SW 1271 (cell line): ENCODE results near the gene PCDHA7.
"Not testable (repeated sequence)": the region's sequence is repeated elsewhere in the genome, so short reads cannot be mapped to it uniquely, and the experiment has no call there.

ENCODE experiments used
- DNase-seq, 2 experiments: peaks; one replicate each; lab custom pipeline; 2025; lab: John Stamatoyannopoulos, UW

The PCDHA7 gene

DNA sequence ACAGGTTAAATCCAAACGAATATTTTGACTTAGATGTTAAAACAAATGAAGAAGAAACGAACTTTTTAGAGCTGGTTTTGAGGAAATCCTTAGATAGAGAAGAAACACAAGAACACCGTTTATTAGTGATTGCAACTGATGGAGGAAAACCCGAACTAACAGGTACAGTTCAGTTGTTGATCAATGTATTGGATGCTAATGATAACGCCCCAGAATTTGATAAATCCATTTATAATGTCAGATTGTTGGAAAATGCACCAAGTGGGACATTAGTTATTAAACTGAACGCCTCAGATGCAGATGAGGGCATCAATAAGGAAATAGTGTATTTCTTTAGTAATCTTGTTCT, 11.8 kb upstream of the PCDHA7 start:
- DNase-seq: no peak

DNA sequence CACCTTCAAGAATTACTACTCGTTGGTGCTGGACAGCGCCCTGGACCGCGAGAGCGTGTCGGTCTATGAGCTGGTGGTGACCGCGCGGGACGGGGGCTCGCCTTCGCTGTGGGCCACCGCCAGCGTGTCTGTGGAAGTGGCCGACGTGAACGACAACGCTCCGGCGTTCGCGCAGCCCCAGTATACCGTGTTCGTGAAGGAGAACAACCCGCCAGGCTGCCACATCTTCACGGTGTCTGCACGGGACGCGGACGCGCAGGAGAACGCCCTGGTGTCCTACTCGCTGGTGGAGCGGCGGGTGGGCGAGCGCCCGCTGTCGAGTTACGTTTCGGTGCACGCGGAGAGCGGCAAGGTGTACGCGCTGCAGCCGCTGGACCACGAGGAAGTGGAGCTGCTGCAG, 11.1 kb upstream of the PCDHA7 start:
- DNase-seq: not testable (repeated sequence)

DNA sequence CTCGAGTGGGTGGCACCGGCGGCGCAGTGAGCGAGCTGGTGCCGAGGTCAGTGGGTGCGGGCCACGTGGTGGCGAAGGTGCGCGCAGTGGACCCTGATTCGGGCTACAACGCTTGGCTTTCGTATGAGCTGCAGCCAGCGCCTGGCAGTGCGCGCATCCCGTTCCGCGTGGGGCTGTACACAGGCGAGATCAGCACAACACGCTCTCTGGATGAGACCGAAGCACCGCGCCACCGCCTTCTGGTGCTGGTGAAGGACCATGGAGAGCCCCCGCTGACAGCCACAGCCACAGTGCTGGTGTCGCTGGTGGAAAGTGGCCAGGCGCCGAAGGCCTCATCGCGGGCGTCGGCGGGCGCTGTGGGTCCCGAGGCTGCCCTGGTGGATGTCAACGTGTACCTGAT, 10.6 kb upstream of the PCDHA7 start:
- DNase-seq: no peak

DNA sequence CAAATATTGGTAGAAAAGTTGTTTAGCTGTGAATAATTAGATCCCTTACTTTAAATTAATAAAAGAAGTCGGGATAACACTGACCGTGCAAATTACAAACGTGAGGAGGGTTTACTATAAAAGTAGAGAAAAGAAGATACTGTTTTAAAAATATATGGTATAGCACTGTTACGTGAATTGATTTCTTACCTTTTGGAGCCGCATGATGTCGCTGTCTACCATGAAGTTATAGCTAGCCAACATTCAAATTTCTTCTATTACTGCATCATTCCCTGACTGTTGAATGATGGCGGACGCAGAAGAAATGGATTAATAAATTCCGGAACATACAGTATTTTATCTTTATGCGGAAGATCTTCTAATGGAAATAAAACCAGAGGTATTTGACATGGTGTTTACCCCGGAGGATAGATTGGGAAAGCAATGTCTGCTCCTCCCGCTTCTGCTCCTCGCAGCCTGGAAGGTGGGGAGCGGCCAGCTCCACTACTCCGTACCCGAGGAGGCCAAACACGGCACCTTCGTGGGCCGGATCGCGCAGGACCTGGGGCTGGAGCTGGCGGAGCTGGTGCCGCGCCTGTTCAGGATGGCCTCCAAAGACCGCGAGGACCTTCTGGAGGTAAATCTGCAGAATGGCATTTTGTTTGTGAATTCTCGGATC, 6.2 kb upstream of the PCDHA7 start, which contains the start of gene PCDHA6:
Gene PCDHA6, plus strand, starts transcription at position 257 of the 658 bp plus-strand sequence. Its CDS starts 132 bp downstream, at position 389.
- no peak for DNase-seq

DNA sequence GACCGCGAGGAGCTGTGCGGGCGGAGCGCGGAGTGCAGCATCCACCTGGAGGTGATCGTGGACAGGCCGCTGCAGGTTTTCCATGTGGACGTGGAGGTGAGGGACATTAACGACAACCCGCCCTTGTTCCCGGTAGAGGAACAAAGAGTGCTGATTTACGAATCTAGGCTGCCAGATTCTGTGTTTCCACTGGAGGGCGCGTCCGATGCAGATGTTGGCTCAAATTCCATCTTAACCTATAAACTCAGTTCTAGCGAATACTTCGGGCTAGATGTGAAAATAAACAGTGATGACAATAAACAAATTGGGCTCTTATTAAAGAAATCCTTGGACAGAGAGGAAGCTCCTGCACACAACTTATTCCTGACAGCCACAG, 5.7 kb upstream of the PCDHA7 start:
- no peak for DNase-seq

DNA sequence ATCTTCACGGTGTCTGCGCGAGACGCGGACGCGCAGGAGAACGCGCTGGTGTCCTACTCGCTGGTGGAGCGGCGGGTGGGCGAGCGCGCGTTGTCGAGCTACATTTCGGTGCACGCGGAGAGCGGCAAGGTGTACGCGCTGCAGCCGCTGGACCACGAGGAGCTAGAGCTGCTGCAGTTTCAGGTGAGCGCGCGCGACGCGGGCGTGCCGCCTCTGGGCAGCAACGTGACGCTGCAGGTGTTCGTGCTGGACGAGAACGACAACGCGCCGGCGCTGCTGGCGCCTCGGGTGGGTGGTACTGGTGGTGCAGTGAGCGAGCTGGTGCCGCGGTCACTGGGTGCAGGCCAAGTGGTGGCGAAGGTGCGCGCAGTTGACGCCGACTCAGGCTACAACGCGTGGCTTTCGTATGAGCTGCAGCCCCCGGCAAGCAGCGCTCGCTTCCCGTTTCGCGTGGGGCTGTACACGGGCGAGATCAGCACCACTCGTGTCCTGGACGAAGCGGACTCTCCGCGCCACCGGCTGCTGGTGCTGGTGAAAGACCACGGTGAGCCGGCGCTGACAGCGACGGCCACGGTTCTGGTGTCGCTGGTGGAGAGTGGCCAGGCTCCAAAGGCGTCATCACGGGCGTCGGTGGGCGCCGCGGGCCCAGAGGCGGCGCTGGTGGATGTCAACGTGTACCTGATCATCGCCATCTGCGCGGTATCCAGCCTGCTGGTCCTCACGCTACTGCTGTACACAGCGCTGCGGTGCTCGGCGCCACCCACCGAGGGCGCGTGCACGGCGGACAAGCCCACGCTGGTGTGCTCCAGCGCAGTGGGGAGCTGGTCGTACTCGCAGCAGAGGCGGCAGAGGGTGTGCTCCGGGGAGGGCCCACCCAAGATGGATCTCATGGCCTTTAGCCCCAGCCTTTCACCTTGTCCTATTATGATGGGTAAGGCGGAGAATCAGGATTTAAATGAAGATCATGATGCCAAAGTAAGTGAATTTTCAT, 4.3 kb upstream of the PCDHA7 start:
- not testable (repeated sequence) for DNase-seq

DNA sequence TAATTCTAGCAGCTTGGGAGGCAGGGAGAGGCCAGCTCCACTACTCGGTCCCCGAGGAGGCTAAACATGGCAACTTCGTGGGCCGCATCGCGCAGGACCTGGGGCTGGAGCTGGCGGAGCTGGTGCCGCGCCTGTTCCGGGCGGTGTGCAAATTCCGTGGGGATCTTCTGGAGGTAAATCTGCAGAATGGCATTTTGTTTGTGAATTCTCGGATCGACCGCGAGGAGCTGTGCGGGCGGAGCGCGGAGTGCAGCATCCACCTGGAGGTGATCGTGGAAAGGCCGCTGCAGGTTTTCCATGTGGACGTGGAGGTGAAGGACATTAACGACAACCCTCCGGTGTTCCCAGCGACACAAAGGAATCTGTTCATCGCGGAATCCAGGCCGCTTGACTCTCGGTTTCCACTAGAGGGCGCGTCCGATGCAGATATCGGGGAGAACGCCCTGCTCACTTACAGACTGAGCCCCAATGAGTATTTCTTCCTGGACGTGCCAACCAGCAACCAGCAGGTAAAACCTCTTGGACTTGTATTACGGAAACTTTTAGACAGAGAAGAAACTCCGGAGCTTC, 455 bp downstream of the PCDHA7 start:
- DNase-seq: not testable (repeated sequence)

DNA sequence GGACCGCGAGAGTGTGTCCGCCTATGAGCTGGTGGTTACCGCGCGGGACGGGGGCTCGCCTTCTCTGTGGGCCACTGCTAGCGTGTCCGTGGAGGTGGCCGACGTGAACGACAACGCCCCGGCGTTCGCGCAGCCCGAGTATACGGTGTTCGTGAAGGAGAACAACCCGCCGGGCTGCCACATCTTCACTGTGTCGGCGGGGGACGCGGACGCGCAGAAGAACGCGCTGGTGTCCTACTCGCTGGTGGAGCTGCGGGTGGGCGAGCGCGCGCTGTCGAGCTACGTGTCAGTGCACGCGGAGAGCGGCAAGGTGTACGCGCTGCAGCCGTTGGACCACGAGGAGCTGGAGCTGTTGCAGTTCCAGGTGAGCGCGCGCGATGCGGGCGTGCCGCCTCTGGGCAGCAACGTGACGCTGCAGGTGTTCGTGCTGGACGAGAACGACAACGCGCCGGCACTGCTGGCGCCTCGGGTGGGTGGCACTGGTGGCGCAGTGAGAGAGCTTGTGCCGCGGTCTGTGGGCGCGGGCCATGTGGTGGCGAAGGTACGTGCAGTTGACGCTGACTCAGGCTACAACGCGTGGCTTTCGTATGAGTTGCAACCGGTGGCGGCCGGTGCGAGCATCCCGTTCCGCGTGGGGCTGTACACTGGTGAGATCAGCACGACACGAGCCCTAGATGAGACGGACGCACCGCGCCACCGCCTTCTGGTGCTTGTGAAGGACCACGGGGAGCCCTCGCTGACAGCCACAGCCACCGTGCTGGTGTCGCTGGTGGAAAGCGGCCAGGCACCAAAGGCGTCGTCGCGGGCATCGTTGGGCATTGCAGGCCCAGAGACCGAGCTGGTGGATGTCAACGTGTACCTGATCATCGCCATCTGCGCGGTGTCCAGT, 1.8 kb downstream of the PCDHA7 start:
- no peak for DNase-seq

DNA sequence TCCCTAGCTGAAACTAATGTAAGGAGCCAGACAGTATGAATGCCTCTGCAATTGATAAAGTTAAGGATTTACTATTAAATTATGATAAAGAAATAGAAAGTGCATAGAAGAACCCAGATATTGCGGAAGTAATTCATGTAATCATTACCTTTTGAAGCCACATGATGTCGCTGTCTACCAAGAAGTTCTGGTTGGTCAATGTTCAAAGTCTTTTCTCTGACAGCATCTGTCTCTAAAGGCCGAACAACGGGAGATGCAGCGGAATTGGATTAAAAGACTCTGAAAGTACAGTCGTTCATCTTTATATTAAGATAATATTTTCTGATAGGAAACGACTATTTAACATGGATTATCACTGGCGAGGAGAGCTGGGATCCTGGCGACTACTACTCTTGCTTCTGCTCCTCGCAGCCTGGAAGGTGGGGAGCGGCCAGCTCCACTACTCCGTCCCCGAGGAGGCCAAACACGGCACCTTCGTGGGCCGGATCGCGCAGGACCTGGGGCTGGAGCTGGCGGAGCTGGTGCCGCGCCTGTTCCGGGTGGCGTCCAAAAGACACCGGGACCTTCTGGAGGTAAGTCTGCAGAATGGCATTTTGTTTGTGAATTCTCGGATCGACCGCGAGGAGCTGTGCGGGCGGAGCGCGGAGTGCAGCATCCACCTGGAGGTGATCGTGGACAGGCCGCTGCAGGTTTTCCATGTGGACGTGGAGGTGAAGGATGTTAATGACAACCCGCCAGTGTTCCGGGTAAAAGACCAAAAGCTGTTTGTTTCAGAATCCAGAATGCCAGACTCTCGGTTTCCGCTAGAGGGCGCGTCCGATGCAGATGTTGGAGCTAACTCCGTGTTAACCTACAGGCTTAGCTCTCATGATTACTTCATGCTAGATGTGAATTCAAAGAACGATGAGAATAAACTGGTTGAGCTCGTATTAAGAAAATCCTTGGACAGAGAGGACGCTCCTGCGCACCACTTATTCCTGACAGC, 7.2 kb downstream of the PCDHA7 start, which contains the start of gene PCDHA8:
Gene PCDHA8, plus strand, starts transcription at position 210 of the 985 bp plus-strand sequence. Its CDS starts 135 bp downstream, at position 345.
- peak in 1 of 2 experiments; percentile 27 for DNase-seq

DNA sequence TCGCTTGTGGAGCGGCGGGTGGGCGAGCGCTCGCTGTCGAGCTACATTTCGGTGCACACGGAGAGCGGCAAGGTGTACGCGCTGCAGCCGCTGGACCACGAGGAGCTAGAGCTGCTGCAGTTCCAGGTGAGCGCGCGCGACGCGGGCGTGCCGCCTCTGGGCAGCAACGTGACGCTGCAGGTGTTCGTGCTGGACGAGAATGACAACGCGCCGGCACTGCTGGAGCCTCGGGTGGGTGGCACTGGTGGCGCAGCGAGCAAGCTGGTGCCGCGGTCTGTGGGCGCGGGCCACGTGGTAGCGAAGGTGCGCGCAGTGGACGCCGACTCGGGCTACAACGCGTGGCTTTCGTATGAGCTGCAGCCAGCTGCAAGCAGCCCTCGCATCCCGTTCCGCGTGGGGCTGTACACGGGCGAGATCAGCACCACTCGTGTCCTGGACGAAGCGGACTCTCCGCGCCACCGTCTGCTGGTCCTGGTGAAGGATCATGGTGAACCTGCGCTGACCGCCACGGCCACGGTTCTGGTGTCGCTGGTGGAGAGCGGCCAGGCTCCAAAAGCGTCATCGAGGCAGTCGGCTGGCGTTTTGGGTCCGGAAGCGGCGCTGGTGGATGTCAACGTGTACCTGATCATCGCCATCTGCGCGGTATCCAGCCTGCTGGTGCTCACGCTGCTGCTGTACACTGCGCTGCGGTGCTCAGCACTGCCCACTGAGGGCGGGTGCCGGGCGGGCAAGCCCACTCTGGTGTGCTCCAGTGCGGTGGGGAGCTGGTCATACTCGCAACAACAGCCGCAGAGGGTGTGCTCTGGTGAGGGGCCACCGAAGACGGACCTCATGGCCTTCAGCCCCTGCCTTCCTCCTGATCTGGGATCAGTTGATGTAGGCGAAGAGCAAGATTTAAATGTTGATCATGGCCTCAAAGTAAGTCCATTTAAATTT, 9.0 kb downstream of the PCDHA7 start:
- DNase-seq: no peak

DNA sequence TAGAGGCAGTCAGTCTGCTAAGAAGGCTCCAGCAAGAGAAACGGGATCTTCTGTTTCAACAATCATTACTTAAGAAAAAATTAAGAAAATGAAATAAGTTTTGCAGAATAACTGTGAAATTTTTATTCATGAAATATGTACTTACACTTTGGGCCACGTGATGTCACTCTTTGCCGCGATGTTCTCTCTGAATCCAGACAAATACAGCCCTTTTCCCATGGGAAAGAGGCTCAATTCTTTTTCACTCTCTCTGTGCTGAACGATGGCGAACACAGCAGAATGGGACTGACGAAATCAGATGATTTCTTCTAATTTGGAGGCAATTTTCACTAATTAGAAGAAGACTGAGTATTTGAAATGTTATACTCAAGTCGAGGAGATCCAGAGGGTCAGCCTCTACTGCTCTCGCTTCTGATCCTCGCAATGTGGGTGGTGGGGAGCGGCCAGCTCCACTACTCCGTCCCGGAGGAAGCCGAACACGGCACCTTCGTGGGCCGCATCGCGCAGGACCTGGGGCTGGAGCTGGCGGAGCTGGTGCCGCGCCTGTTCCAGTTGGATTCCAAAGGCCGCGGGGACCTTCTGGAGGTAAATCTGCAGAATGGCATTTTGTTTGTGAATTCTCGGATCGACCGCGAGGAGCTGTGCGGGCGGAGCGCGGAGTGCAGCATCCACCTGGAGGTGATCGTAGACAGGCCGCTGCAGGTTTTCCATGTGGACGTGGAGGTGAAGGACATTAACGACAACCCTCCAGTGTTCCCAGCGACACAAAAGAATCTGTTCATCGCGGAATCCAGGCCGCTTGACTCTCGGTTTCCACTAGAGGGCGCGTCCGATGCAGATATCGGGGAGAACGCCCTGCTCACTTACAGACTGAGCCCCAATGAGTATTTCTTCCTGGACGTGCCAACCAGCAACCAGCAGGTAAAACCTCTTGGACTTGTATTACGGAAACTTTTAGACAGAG, 14.4 kb downstream of the PCDHA7 start, which contains the start of gene PCDHA9:
Gene PCDHA9, plus strand, starts transcription at position 244 of the 964 bp plus-strand sequence. Its CDS starts 114 bp downstream, at position 358.
- not testable (repeated sequence) for DNase-seq

DNA sequence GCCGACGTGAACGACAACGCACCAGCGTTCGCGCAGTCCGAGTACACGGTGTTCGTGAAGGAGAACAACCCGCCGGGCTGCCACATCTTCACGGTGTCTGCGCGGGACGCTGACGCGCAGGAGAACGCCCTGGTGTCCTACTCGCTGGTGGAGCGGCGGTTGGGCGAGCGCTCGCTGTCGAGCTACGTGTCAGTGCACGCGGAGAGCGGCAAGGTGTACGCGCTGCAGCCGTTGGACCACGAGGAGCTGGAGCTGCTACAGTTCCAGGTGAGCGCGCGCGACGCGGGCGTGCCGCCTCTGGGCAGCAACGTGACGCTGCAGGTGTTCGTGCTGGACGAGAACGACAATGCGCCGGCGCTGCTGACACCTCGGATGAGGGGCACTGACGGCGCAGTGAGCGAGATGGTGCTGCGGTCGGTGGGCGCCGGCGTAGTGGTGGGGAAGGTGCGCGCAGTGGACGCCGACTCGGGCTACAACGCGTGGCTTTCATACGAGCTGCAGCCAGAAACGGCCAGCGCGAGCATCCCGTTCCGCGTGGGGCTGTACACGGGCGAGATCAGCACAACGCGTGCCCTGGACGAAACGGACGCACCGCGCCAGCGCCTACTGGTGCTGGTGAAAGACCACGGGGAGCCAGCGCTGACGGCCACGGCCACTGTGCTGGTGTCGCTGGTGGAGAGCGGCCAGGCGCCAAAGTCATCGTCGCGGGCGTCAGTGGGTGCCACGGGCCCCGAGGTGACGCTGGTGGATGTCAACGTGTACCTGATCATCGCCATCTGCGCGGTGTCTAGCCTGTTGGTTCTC, 16.0 kb downstream of the PCDHA7 start:
- not testable (repeated sequence) for DNase-seq

DNA sequence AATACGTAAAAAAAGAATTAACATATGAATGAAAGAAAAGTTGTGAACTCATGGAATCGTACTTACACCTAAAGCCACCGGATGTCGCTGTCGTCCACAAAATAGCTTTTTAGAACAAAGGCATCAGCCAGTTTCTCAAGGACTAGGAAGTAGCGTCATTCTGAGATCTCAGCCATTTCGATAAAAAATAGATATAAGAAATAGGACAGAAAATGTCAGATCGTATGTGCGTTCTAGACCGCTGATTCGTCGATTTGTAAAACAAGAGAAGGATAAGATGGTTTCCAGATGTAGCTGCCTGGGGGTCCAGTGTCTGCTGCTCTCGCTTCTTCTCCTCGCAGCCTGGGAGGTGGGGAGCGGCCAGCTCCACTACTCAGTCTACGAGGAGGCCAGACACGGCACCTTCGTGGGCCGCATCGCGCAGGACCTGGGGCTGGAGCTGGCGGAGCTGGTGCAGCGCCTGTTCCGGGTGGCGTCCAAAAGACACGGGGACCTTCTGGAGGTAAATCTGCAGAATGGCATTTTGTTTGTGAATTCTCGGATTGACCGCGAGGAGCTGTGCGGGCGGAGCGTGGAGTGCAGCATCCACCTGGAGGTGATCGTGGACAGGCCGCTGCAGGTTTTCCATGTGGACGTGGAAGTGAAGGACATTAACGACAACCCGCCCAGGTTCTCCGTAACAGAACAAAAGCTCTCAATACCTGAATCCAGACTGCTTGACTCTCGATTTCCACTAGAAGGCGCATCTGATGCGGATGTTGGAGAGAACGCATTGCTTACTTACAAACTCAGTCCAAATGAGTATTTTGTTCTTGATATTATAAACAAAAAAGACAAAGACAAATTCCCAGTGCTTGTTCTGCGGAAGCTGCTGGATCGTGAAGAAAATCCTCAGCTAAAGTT, 22.0 kb downstream of the PCDHA7 start, which contains the start of gene PCDHA10:
Gene PCDHA10, plus strand, starts transcription at position 126 of the 903 bp plus-strand sequence. Its CDS starts 152 bp downstream, at position 278.
- DNase-seq: no peak

DNA sequence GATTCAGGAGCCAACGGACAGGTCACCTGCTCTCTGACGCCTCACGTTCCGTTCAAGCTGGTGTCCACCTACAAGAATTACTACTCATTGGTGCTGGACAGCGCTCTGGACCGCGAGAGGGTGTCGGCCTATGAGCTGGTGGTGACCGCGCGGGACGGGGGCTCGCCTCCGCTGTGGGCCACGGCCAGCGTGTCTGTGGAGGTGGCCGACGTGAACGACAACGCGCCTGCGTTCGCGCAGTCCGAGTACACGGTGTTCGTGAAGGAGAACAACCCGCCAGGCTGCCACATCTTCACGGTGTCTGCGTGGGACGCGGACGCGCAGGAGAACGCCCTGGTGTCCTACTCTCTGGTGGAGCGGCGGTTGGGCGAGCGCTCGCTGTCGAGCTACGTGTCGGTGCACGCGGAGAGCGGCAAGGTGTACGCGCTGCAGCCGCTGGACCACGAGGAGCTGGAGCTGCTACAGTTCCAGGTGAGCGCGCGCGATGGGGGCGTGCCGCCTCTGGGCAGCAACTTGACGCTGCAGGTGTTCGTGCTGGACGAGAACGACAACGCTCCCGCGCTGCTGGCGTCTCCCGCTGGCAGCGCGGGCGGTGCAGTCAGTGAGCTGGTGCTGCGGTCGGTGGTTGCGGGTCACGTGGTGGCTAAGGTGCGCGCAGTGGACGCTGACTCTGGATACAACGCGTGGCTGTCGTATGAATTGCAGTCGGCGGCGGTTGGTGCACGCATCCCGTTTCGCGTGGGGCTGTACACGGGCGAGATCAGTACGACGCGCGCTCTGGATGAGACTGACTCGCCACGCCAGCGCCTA, 23.3 kb downstream of the PCDHA7 start:
- no peak for DNase-seq

DNA sequence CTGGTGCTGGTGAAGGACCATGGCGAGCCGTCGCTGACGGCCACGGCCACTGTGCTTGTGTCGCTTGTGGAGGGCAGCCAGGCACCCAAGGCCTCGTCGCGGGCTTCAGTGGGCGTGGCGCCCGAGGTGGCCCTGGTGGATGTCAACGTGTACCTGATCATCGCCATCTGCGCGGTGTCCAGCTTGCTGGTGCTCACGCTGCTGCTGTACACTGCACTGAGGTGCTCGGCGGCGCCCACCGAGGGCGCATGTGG, 23.8 kb downstream of the PCDHA7 start:
- DNase-seq: no peak
